Brain microvascular endothelial cell (primary cell): ENCODE measurements around the gene FOXB1.

ENCODE experiments used
- DNase-seq: peaks from one replicate; pipeline ENCODE4 v3.0.0-alpha.2; 2020
- H3K27ac ChIP-seq: fragments of 250-450 bp; sonication (Bioruptor Pico); 2 replicates; pipeline ENCODE4 v1.5.1; 2020; ENCODE audit warnings: mild to moderate bottlenecking, moderate library complexity
- H3K27me3 ChIP-seq: fragments of 250-450 bp; sonication (Bioruptor Pico); replicated peaks from 2 replicates; pipeline ENCODE4 v1.5.1; 2020; ENCODE audit warnings: mild to moderate bottlenecking
- H3K36me3 ChIP-seq: fragments of 250-450 bp; sonication (Bioruptor Pico); replicated peaks from 2 replicates; pipeline ENCODE4 v1.5.1; 2020; ENCODE audit warnings: mild to moderate bottlenecking
- H3K4me3 ChIP-seq: 2 replicates; pipeline ENCODE4 v1.5.1; 2011; ENCODE audit warnings: low read depth, mild to moderate bottlenecking, control low read depth, low read length, moderate library complexity
- in situ Hi-C: cut with HindIII; loops from 2 replicates; pipeline ENCODE4 v1.10.0; 2017; ENCODE audit warnings: low sequenced_read_pairs, low pct_ligation_motif_present
- TF ChIP-seq, protein P1 (sequence below): IDR thresholded peaks from 2 replicates; pipeline ENCODE4 v1.5.1; 2011; ENCODE audit warnings: low read depth, mild to moderate bottlenecking, moderate library complexity, low read length, control low read depth, inconsistent platforms; ENCODE audit errors: missing control alignments

Gene FOXB1

DNA sequence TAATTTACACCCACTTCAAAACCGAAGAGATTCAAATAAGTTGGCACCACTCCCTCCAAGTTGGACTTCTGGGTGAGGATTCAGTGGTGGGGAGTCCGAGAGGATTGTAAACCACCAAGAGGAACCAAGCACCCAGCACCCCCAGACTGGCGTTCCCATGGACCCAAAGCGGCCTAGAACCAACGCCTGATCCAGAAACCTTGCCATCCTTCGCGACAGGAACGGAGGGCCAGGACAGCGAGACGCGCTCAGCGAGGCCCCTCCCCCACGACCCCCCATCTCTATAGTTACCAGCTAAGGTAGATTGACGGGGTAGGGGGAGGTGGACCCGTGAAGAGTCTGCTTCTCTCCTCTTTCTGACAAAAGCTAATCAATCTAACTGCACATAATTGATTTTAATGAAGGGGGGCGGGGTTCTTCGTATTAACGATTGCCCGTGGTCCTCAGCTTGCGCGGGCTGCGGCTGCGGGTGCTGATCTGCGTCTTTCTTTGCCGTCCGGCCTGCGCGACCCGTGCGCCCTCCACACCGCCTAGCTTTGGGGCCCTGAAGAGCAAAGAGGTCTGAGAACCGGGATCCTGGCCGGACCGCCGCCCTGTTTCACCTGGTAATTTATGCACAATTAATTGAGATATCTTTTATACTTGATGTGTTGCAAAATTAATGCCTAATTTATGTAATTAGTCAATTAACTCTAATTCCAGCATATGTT is 10.9 kb upstream of the FOXB1 start:
- no peak overlapping the region for H3K27ac ChIP-seq
- TF ChIP-seq, protein P1, sequence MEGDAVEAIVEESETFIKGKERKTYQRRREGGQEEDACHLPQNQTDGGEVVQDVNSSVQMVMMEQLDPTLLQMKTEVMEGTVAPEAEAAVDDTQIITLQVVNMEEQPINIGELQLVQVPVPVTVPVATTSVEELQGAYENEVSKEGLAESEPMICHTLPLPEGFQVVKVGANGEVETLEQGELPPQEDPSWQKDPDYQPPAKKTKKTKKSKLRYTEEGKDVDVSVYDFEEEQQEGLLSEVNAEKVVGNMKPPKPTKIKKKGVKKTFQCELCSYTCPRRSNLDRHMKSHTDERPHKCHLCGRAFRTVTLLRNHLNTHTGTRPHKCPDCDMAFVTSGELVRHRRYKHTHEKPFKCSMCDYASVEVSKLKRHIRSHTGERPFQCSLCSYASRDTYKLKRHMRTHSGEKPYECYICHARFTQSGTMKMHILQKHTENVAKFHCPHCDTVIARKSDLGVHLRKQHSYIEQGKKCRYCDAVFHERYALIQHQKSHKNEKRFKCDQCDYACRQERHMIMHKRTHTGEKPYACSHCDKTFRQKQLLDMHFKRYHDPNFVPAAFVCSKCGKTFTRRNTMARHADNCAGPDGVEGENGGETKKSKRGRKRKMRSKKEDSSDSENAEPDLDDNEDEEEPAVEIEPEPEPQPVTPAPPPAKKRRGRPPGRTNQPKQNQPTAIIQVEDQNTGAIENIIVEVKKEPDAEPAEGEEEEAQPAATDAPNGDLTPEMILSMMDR: no peak
- no peaks in the 10 kb centered on the region for H3K36me3 ChIP-seq
- no peak for DNase-seq
- in situ Hi-C loops: no loop called here
- H3K4me3 ChIP-seq: no peak overlapping the region
- peaks cover 75% of the 10 kb centered on the region for H3K27me3 ChIP-seq

DNA sequence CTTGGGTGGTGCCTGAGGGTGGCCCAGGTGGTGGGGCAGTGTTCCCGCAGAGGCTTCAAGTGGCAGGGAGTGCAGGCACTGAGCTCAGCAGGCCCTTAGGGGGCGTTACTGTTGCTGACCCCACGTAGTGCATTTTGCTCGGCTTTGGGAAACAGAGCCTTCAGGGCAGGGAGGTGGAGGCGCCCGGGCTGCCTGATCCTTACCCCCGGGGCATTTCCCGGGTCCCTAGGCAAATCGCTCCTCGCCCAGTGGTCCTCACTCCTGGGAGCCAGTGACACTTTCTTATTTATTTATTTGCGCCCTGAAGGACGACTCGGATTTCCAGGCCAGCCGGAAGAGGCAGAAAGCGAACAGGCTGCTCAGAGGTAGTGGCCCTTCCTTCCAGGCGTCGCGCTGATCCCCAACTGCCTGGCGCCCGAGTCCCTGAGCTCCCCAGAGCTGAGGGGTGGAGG is 10.1 kb upstream of the FOXB1 start:
- DNase-seq: no peak
- TF ChIP-seq, protein P1: peak; percentile 41
- no peaks in the 10 kb centered on the region for H3K36me3 ChIP-seq
- peaks cover 83% of the 10 kb centered on the region for H3K27me3 ChIP-seq
- H3K27ac ChIP-seq: no peak overlapping the region
- in situ Hi-C loops: no loop called here
- H3K4me3 ChIP-seq: no peak overlapping the region

DNA sequence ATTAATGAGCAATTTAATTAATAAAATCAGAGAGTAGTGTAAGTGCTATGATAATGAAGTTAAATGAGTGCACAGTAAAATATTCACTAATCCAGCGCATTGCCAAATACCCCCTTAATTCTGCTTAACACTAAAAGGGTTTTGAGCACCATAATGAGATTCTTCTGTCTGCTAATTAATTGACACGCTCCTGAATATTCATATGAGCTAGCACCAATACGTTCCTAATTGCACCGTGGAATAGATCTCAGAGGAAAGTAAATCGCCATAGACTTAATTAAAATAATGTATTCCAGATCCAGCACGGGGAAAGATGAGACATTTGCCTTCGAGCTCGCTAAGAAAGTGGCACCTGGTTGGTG is 9.6 kb upstream of the FOXB1 start:
- no peak for DNase-seq
- no peak overlapping the region for H3K4me3 ChIP-seq
- no peaks in the 10 kb centered on the region for H3K36me3 ChIP-seq
- in situ Hi-C loops: no loop called here
- no peak overlapping the region for H3K27ac ChIP-seq
- TF ChIP-seq, protein P1: no peak
- peaks cover 88% of the 10 kb centered on the region for H3K27me3 ChIP-seq

DNA sequence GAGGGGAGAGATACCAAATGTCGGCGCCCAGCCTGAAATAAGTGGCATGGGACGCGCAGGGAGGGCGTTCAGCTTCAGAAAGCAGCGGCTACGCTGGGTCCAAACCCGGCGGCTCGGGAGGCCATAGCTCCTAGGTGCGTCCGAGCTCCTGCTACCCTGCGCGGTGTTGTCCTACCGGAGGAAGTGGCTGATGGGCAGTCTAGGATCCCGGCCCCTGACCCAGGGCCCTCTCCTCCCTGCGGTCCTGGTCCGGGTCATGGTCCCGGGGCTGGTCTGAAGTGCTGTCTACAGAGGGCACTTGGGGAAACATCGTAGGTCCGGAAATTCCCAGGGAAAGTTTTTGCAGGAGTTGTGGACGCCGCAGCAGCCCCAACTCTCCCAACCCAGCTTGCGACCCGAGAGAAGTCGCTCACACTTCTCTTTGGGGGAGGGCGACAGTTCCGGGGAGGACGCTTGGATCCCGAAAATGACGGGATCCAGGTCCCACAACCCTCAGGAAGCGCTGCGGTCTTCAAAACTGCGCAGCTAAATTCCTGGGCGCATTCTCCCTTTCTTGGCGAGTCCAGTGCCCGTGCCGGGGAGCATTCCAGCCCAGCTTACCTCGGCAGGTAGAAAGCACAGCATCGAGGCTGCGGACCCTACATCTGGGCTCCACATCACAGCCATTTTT is 9.1 kb upstream of the FOXB1 start:
- H3K36me3 ChIP-seq: no peaks in the 10 kb centered on the region
- no peak for DNase-seq
- H3K4me3 ChIP-seq: no peak overlapping the region
- TF ChIP-seq, protein P1: no peak
- in situ Hi-C loops: no loop called here
- no peak overlapping the region for H3K27ac ChIP-seq
- H3K27me3 ChIP-seq: peaks cover 93% of the 10 kb centered on the region

DNA sequence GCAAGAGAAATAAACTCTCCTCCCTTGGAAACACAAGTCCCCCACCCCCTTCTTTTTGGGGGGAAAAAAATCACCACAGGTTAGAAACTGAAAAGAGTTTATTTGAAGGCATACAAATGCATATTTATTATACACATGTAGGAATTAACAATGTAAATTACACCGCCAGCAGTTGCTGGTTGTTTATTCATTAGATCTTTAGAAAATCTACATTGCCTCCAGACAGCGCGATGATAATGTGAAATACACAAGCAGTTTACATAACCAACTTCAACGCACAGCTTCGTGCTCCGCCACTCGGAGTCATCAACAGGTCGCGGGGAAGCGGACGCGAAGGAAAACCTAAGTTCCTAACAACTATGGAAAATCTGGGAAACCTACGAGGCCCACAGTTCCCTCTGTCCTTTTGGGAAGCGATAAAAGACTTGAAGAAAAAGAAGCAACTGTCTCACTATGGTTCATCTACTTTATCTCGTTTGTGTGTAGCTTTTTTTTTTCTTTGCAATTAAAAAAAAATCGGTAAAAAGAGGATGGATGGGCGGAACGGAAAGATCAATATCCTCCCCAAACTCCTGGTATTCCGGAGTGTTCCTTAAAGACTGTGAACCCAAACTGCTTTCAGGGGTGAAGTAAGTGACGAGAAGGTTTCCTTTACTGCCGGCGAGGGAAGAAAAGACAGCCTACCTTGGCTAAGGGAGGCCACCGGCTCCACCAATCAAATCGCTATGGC is 8.4 kb upstream of the FOXB1 start:
- H3K27ac ChIP-seq: no peak overlapping the region
- TF ChIP-seq, protein P1: no peak
- DNase-seq: no peak
- no peaks in the 10 kb centered on the region for H3K36me3 ChIP-seq
- no peak overlapping the region for H3K4me3 ChIP-seq
- in situ Hi-C loops: no loop called here
- H3K27me3 ChIP-seq: peaks cover 95% of the 10 kb centered on the region
